Forelimb muscle (tissue), 1 donor: ENCODE data around the gene KCTD8. TPM values are rescaled to one million over a fixed set of nuclear protein-coding genes. Genes with fewer than 3 reads are reported as not detected.

Experiments
- DNase-seq: peaks from one replicate; pipeline ENCODE4 v3.0.0-alpha.2; 2013; ENCODE audit warnings: low read depth
- polyA plus RNA-seq: library from polyadenylated mRNA; unstranded; fragments of 120-200 nt; gene quantifications from one replicate; pipeline ENCODE4 v1.2.1, GENCODE V29; 2013; ENCODE audit not compliant: insufficient read length

The KCTD8 gene
- polyA plus RNA-seq, 1 donor = 0.09 TPM

DNA sequence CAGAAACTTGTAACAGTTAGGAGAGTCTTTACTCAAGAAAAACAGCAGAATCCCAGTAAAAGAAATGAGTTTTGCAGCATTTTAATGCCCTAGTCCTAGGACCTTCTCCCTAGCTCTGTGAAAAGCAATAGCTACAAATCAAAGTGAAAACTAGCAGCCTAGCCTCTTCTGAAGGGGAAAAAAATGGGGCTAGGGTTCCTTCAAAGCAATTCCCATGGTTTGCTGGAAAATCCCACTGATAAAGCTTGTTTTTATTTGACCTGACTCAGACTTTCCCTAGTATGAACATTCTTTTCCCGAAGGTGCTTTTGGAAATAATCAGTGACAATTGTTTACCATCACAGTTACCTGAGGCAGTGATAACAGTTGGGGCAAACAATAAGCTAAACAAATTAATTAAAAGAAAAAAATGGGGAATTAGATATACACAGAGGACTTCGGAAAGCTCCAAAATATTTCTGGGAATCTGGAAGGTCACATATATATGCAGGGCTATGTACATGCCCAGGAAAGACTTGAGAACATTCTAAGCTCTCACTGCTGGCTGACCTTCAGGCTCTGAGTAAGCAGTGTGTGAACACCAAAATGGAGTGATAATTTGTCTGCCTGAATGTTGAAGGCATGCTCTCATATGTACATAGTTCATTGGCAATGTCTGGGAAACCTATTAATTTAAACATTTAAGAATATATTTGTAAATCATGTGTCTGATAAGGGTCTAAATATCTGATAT lies 285.9 kb downstream of the KCTD8 start:
- DNase-seq = no peak

DNA sequence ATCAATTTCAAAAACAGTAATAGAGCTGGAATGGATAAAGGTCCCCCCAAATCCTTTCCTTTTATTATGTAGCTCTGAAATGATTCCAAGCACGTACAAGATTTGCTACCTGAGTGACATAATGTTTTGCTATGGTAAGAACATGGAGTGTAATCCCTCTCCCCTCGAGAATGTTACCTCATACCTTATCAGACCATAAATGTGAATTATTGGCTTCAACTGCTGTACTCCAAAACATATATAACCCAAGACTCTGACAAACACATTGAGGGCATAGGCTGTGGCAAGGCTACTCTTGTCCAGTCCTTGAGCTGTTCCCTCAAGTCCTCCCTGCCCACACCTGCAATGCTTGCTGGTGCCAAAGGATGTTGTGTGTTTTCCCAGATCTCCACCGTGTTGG lies 286.9 kb downstream of the KCTD8 start:
- no peak for DNase-seq

DNA sequence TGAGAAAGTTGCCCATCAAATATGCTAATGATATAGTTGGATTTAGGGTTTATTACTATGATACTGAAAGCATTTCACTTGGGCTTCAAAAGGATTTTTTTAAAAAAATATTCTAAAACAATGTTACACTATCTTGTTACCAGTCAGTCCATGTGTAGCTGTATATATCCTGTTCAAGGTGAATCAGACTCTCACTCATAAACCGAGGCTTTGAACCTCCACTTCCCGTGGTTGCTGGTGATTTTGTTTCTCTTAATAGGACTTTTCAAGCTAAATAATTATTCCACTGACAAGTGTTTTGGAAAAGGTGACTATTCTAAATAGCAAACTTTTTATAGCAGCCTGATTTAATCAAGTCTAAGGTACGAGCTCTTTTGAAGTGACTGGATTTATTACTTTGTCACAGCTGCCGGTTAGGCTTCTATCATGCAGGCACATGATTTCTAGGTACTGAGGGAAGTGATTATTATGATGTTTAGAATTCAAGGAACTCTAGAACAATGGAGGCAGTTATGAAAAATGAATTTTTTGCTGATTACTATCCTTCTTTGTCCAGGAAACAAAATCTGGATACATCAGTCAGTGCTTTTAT lies 287.7 kb downstream of the KCTD8 start:
- no peak for DNase-seq

DNA sequence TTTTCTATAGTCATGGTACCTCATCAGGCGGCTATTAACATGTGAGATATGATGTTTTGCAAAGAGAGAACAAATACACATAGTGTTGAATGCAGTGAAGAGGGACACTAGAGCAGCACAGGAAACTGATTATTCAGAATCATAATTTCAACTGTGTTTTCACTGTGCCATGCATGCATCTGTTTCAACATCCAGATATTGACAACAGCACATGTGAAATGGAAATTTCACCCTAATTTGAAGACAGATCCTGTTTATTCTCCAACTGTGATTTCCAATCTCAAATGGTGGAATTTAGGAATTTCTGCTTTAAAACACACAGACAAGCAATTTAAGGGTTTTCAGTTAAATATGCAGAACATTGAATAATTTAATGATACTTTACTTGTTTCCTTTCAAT lies 288.6 kb downstream of the KCTD8 start:
- DNase-seq = no peak

DNA sequence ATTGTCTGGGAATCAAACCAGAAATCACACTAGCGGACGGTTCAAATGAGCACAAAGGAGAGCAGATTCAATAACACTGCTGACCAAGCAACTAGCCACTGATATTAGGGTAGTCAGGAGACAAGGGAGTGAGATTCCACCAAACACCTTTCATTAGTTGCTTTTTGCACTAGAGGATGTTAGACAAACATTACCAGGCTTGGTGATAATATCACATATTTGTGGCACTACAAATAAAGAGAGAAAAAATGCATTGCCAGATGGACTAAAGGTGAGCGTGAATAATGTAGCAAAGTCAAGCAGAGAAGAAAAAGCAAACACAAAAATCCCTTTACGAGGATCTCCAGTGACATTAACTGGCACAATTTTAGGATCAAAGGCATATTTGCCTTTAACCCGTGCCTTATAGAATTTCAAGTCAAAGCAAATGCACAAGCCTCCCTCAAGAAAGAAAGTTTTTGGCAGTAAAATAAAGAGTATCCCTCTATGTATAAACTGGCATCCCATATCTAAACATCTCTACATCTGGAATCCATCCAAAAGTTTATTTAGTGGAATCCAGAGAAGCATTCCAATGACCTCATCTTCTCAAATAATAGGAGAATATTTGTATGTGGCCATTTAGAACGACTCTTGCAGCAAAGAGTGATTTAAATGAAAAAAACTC lies 290.9 kb downstream of the KCTD8 start:
- DNase-seq = no peak

DNA sequence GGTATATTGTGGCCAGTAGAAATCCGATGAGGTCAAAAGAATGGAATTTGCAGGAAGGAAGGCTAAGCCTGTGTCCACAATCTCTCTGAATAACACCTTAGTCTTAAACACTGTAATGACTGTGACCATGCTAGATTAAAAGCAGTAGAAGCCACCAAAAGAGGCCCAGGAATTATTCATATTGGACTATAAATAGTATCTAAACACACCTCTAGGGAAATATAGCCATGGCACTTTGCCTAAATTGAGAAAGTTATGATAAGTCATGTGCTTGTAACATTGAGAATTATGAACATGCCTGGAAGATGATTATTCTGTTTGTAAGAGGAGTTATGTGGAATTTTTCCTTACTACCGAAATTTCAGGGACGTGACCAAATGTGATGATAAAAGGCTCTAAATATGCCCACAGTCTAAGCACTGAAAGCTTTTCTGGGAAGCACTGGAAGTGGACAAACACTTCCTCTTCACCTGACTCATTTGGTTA lies 298.5 kb downstream of the KCTD8 start:
- no peak for DNase-seq

DNA sequence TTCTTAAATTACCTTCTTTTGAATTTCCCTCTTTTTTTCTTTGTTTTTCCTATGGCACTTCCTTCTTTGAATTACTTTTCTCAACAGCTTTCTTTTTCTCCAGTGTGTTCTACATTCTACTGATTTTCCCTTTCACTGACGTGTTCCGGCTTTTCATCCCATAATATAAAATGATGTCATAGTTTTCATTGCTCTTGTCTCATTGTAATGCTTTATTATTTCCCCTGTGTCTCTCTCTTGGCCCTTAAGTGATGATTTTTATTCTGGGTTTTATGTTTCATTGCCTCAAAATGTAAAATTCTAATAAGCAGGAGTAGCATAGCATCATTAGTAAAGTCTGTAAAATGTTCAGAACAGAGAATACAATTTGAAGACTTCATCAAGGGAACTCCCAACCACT lies 299.3 kb downstream of the KCTD8 start:
- DNase-seq = no peak

DNA sequence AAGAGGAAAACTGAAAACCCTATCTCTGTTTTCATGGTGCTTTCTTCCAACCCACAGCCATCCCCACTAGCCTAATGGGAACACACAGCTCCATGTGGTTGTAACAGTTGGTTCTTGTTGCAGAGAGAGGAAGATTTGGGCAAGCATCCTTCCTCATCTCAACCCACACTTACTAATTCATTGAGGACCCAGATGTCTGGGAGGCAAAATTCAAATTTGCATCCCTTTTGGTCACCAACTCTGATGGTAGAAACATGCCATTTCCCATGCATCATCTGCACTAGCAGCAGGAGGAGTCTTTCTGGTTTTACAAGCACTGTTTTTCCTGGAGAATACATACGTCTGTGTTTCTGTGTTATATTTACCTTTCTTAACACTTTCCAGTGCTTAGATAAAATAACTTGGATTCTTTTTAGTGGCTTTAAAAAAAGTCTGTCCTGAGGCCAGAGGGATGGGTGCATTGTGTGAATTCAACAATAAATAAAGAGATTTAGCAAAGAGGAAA lies 301.0 kb downstream of the KCTD8 start:
- DNase-seq = no peak

DNA sequence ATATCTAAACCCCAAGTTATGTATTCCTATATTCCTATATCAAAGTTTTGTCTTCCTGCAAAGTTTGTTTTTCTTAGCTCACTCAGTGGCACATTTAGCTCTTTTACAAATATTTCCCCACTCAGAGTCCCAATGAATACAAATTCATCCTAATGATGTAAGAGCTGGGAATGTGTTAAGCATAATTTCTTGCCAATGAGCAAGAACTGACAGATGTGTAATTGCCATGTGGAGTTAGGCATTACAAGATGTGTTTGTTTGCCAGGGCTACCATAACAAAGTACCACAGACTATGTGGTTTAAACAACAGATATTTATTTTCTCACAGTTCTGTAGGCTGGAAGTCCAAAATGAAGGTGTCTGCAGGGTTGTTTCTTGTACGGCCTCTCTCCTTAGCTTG lies 302.1 kb downstream of the KCTD8 start:
- DNase-seq = no peak

DNA sequence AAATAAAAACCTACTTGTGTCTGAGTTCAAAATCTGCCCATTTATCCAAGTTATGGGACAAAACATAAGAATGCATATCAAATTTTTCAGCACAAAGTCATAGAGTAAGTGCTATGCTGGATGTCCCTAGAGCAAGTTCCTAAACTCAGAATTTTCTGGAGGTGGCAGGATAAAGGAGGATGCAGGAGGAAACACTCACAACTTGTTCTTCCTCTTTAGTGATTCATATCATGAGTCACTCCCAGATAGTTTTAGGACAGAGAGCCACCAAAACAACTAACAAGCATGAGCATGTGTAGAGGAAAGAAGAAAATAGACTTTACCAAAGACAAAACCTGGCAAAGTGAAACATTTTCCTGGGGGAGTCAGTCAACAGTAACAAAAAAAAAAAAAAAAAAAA lies 302.7 kb downstream of the KCTD8 start:
- DNase-seq = no peak

DNA sequence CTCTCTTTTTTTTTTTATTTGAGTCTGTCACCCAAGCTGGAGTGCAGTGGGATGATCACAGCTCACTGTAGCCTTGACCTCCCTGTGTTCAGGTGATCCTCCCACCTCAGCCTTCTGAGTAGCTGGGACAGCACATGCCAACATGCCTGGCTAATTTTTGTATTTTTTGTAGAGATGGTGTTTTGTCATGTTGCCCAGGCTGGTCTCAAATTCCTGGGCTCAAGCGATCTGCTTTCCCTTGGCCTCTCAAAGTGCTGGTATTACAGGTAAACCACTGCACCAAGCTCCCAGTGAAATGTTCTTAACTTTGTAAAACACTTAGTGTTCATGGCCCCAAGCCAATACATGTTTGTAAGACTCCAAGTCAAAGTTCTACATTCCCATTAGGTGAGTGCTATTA lies 316.1 kb downstream of the KCTD8 start:
- no peak for DNase-seq

Other genes with a start within 250 kb of the KCTD8 start
- 2.8 TPM for gene YIPF7, start 202.8 kb upstream of the KCTD8 start, polyA plus RNA-seq
- gene GUF1, start 229.6 kb upstream of the KCTD8 start, polyA plus RNA-seq = 20.9 TPM